ENCODE measurements around the gene LRRC45. TPM values are rescaled to one million over a fixed set of nuclear protein-coding genes. Genes with fewer than 3 reads are reported as not detected.

LRRC45 gene
- total RNA-seq, 1 experiment from 2014 or later, result 40.1 TPM

DNA sequence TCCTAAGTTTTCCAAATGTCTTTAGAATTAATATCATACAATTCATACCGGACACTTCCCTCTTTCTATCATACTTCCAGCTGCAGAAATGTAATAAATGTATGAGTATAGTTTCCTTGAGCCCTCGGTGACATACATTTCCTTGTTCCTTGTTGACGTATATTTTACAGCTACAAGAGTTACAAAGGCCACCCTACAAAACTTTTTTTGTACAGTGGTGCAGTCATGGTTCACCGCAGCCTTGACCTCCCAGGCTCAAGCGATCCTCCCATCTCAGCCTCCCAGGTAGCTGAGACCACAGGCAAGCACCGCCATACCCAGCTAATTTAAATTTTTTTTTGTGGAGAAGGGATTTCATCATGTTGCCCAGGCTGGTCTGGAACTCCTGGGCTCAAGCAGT is 49.7 kb downstream of the LRRC45 start:
- no TSS peak for BruUV-seq (replicated peaks)
- Histone ChIP-seq H3K9ac (ENCODE audit: low read length) (no peak overlapping the region), H3K27me3 (ENCODE audit: insufficient read depth, low read length) (no peaks in the 10 kb centered on the region), H3K9me3 (ENCODE audit: control insufficient read depth in 1 of 2, insufficient read depth in 1 of 2, low read depth in 1 of 2, low read length in 2 of 2) (no peaks in the 10 kb centered on the region), H3K36me3 (ENCODE audit: control insufficient read depth in 1 of 2, insufficient read depth in 2 of 2, low read length in 2 of 2) (no peaks in the 10 kb centered on the region), H3K79me2 (ENCODE audit: insufficient read depth, low read length) (no peaks in the 10 kb centered on the region), H3K4me2 (ENCODE audit: low read length) (no peak overlapping the region), H3K9me2 (ENCODE audit: insufficient read depth) (no peaks in the 10 kb centered on the region), H2AFZ (ENCODE audit: low read depth, low read length, poor library complexity, severe bottlenecking) (no peak overlapping the region), H3K27ac (ENCODE audit: low read depth, low read length) (no peak overlapping the region), H4K20me1 (ENCODE audit: insufficient read depth) (peaks cover 2% of the 10 kb centered on the region; the same call in 1 of the 2 replicates), H3K4me1 (ENCODE audit: control insufficient read depth in 1 of 2, insufficient read depth in 2 of 2, low read length in 2 of 2) (no peaks in the 10 kb centered on the region), H3K4me3 (replicated peaks in 1 of 2; ENCODE audit: low read depth in 1 of 2, low read length in 2 of 2) (no peak overlapping the region)
- ChIA-PET CTCF (no interaction called here), POLR2A (interaction anchor here (0.6 kb wide), 1 partner anchor 50 kb away, joined by 3 read pairs; the partner anchor contains the start of genes CENPX and LRRC45), RAD21 (ENCODE audit: low non-redundant PET in 1 of 2, low total read pairs in 2 of 2, uncharacterized antibody in 2 of 2, unreplicated experiment in 2 of 2) (no interaction called here)
- intact Hi-C loops (cut with micrococcal nuclease), result no loop called here
- DNase-seq (ENCODE audit: low read depth, low spot score) (no peak), ATAC-seq (no peak)
- TF ChIP-seq YY1 (IDR thresholded peaks at IDR 0.05; ENCODE audit: extremely low read depth, insufficient replicate concordance, low read depth, low read length) (no peak), ZBTB33 (IDR thresholded peaks at IDR 0.05; ENCODE audit: extremely low read depth, insufficient replicate concordance, low read length) (no peak), POLR2A (IDR thresholded peaks at IDR 0.05; ENCODE audit: borderline replicate concordance, extremely low read depth, insufficient read depth, insufficient read length) (no peak), MAX (IDR thresholded peaks at IDR 0.05) (no peak), JUND (IDR thresholded peaks at IDR 0.05) (no peak), EZH2 (IDR thresholded peaks at IDR 0.05) (no peak), RAD21 (IDR thresholded peaks at IDR 0.05; ENCODE audit: low read depth) (no peak), CEBPB (IDR thresholded peaks at IDR 0.05; ENCODE audit: low read depth) (no peak), SP1 (IDR thresholded peaks at IDR 0.05; ENCODE audit: low read depth) (no peak), ELF1 (IDR thresholded peaks at IDR 0.05; ENCODE audit: borderline replicate concordance, low read depth) (no peak), EZH2phosphoT487 (IDR thresholded peaks at IDR 0.05; ENCODE audit: borderline replicate concordance) (no peak), POLR2AphosphoS5 (IDR thresholded peaks at IDR 0.05; ENCODE audit: low read depth, low read length) (no peak), ZNF274 (IDR thresholded peaks at IDR 0.05; ENCODE audit: low read depth, low read length) (no peak), CTCF (IDR thresholded peaks at IDR 0.05 in 2 of 3, conservative IDR thresholded peaks at IDR 0.05 in 1 of 3; ENCODE audit: borderline replicate concordance in 1 of 3, insufficient read depth in 1 of 3, low read depth in 2 of 3, low read length in 2 of 3) (no peak), ZFX (IDR thresholded peaks at IDR 0.05) (no peak)
- TF ChIP-seq, protein P1, sequence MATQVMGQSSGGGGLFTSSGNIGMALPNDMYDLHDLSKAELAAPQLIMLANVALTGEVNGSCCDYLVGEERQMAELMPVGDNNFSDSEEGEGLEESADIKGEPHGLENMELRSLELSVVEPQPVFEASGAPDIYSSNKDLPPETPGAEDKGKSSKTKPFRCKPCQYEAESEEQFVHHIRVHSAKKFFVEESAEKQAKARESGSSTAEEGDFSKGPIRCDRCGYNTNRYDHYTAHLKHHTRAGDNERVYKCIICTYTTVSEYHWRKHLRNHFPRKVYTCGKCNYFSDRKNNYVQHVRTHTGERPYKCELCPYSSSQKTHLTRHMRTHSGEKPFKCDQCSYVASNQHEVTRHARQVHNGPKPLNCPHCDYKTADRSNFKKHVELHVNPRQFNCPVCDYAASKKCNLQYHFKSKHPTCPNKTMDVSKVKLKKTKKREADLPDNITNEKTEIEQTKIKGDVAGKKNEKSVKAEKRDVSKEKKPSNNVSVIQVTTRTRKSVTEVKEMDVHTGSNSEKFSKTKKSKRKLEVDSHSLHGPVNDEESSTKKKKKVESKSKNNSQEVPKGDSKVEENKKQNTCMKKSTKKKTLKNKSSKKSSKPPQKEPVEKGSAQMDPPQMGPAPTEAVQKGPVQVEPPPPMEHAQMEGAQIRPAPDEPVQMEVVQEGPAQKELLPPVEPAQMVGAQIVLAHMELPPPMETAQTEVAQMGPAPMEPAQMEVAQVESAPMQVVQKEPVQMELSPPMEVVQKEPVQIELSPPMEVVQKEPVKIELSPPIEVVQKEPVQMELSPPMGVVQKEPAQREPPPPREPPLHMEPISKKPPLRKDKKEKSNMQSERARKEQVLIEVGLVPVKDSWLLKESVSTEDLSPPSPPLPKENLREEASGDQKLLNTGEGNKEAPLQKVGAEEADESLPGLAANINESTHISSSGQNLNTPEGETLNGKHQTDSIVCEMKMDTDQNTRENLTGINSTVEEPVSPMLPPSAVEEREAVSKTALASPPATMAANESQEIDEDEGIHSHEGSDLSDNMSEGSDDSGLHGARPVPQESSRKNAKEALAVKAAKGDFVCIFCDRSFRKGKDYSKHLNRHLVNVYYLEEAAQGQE (IDR thresholded peaks at IDR 0.05; ENCODE audit: low read depth), result no peak
